GM21360 (cell line): ENCODE results near the gene KRT15.

ENCODE experiments used
- ATAC-seq: cut with Tn5 transposase; IDR thresholded peaks from one replicate; pipeline ENCODE4 v1.9.1; 2021; ENCODE audit warnings: mild to moderate bottlenecking, moderate library complexity; ENCODE audit not compliant: unreplicated experiment

The KRT15 gene

DNA sequence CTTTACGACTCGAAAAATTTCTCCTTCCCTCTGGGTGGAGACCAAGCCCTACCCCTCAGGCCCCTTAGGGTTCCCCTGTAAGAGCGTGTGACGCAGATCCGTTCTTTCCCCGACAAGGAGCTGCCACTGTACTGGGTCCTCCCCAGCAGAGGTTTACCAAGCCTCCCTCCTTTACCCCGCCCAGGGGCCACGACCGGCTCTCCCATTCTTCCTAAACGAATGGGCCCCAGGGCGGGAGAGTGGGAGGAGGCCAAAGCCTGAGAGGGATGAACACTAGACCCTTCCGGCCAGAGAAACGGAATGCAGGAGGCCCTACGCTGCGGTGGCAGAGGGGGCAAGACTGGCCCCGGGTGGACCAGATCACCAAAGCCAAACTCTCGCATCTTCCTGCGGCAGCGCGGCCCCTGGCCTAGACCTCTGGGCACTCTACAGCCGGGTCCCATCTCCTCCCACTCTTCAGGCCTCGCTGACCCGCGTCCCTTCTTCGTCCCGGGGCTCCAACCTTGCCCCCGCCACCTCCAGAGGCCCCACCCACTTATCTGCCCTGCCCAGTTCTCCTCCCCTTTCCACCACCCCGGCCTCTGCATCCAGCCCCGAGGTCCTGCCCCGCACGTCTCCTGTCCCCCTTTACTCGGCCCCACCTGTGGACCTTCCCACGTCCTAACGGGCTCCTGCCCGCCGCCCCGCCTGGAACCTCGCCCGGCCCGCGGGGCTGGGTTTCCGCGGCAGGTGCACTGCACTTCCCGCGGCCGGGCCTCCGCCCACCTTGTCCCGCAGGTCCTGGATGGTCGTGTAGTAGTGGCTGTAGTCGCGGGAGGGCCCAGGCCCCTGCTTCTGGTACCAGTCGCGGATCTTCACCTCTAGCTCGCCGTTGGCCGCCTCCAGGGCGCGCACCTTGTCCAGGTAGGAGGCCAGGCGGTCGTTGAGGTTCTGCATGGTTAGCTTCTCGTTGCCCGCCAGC is 8.7 kb upstream of the KRT15 start:
- ATAC-seq = no peak

DNA sequence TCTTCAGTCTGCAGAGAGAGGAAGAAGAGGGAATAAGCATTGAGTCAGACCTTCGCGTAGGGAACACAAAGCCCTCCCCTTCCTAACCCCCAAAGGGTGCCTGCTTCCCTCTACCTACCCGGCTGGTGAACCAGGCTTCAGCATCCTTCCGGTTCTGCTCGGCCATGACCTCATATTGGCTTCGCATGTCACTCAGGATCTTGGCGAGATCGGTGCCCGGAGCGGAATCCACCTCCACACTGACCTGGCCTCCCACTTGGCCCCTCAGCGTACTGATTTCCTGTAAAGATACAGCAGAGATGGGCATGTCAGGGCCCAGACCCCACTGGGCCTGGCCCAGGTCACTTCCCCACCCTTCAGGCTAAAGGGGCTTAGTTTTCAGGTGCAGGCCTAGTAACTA is 5.6 kb upstream of the KRT15 start:
- ATAC-seq = no peak

DNA sequence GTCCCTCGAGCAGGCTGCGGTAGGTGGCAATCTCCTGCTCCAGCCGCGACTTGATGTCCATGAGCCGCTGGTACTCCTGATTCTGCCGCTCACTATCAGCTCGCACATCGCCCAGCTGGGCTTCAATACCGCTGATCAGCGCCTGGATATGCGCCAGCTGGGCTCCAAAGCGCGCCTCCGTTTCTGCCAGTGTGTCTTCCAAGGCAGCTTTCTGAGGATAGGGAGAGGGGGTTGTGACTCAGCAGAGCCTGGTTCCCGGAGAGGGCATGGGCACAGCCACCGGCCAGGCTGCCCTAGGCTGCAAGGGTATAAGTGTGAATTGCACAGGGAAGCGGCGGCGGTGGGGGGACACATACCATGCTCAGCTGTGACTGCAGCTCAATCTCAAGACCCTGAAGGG is 5.1 kb upstream of the KRT15 start:
- ATAC-seq = no peak

GRCh38 chr17:41523225-41523593 is 4.5 kb upstream of the KRT15 start:
- no peak for ATAC-seq

DNA sequence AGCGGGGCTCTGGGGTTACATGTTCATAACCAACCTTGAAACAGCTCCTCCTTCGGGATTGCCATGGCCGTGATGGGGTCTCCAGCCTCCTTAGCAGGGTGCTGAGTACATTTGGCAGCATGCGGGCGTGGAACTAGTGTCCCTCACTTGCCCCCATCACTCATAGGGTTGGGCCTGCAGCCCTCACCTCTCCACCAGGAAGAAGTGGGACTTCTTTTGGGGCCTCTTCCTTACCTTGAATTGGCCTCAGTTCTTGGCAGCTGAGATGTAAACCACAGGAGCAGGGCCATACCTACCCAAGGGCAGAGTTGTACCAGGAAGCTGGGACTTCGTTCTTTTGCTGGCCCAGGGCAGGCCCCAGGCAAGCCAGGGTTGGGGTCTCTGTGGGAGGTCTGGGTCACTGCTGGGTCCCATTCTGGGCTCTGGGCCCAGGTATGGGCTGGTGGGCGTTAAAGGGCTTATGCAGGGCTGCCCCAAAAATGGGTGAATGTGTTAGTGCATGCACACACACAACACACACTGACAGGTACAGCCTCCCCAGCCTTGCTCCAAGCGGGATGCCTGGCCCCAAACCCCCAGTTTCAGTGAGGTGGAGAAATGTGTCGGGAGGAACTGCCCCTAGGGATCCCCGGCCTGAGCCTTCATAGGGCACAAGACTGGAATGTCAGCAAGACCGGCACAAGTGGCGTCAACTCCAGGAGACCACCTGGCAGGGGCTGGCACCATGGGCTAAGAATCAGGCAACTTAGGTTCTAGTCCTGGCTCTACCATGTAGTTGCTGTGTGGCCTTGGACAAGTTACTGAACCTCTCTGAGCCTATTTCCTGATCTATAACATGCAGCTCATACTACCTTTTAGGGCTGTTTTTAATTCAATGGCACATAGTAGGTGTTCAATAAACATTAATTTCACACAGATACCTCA is 3.9 kb upstream of the KRT15 start:
- ATAC-seq = no peak

- no peak for ATAC-seq
These were observed 3.0 kb upstream of the KRT15 start for GRCh38 chr17:41521574-41522261.

DNA sequence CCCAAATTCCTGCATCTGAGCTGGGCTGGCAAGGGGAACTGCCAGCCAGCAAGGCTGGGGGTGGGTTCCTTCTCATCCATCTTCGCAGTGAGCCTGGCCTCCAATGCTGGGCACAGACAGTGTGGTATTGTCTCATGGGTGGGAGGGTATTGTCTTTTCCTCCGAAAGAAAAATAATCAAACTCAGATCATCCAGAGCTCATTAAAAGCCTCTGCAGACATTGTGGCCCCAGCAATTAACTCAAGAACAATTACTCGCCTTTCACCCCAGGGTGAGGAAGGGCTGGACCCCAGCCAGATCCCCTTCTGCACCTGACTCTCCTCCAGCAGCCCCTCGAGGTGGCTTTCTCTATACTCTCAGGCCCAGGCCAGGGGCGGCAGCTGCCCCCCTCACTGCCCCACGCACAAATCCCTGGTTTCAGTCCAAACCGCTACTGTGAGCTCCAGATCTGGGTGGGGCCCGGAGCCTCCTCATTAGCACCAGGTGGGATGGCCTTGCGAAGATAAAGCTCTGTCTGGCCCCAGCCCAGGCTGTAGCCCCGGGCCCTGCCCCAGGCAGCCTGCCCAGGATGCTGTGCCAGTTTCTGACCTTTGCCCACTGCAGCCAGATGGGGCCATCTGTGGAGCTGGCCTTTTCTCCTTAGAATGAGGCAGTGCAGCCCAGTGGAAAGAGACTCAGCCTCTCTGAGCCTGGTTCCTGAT is 2.3 kb upstream of the KRT15 start:
- ATAC-seq = no peak

- ATAC-seq = no peak
These were observed 973 bp upstream of the KRT15 start for GRCh38 chr17:41519501-41520224.

DNA sequence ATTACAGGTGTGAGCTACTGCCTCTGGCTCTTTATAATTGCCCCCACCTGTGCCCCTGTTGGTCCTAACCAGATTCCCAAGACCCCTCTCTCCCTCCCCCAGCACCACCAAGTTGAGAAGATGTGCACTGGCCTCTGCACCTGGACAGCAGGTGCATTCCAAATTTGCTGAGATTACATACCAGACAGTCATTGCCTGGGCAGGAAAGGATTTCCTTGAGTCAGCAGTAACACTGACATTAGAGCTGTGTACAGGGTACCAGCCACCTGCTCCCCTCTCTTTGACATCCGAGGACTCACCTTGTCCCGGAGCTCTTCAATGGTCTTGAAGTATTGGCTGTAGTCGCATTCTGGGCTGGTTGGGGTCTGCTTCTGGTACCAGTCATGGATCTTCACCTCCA is 659 bp downstream of the KRT15 start:
- ATAC-seq = no peak

DNA sequence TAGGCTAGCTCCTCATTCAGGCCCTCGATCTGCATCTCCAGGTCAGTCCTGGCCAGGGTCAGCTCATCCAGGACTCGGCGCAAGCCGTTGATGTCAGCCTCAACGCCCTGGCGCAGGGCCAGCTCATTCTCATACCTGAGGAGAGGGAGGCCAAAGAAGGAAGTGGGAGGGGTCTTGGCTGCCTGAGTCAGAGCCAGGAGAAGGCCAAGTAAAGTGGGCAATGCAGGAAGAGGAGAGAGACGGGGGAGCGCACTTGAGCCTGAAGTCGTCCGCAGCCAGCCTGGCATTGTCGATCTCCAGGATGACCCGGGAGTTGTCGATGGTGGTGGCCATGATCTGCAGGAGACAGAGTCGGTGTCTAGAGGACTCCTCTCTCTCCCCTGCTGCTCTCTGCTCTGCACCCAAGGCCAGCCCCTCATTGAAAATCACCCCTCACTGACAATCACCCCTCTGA is 1.8 kb downstream of the KRT15 start:
- no peak for ATAC-seq

DNA sequence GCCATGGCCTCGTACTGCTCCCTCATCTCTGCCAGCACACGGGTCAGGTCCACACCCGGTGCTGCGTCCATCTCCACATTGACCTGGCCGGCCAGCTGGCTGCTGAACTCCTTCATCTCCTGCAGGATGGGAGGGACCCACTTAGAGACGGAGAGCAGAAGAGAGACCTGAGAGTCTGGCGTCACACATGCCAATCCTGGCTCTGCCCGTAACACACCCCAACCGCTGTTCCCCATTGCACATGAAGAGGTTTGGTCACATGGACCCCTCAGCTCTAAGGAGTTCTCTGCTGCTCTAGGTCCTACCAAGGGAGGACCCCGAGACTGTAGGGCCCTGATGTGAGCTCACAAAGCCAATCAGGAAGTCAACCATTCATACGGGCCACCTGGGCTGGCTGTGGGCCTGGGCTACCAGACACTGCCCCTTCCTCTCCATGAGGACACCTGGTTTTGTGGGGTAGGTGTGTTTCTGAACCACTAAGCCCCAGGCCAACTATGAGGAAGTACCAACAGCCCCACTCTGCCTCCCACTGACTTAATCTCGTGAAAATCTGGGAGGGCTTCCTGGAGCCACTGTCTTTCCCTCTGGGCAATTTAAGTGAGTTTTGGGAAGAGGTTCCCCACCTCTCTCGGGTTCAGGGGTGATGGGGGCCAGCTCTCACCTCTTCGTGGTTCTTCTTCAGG is 2.4 kb downstream of the KRT15 start:
- no peak for ATAC-seq

GRCh38 chr17:41513168-41513547 is 5.5 kb downstream of the KRT15 start:
- no peak for ATAC-seq

DNA sequence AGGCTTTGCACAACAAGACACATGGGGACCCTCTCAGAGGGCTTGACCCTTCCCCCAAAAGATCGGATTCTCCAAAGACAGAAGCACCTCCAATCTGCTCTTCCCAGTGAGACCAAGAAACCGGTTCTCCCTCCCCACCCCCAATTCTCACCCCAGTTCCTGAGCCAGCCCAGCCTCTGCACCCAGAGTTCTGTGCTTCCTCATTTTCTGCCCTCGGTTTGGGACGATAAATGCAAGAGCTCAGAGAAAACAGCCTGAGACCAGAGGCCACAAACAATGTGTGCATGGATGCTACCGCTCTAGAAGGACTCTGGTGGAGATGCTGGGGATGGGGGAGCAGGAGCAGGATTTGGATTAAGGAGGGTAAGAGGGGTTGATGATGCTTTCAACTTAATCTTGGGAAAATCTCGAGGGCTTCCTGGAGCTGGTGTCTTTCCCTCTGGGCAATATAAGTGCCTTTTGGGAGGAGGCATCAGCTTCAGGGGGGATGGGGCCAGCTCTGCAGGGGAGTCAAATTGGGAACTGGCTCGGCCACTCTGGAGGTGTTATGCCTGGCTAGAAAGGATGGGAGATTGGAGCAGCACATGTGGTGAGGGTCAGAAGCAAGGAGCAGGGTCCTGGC is 6.0 kb downstream of the KRT15 start:
- no peak for ATAC-seq

DNA sequence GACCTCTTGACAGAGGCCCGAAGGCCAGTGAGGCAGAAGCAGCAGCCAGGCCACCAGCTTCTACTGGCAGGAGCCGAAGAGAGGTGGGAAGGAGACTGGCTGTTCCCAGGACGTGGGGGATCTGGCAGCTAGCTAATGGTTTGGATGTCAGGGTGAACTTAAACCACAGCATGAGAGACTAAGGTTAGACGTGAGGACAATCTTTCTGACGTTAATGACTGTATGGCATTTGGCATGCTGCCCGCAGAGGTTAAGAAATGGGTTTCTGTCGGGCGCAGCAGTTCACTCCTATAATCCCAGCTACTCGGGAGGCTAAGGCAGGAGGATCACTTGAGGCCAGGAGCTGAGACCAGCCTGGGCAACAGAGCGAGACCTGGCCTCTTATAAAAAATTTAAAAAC is 7.0 kb downstream of the KRT15 start:
- ATAC-seq = no peak

- no peak for ATAC-seq
These were observed 7.6 kb downstream of the KRT15 start for GRCh38 chr17:41511116-41511515.

DNA sequence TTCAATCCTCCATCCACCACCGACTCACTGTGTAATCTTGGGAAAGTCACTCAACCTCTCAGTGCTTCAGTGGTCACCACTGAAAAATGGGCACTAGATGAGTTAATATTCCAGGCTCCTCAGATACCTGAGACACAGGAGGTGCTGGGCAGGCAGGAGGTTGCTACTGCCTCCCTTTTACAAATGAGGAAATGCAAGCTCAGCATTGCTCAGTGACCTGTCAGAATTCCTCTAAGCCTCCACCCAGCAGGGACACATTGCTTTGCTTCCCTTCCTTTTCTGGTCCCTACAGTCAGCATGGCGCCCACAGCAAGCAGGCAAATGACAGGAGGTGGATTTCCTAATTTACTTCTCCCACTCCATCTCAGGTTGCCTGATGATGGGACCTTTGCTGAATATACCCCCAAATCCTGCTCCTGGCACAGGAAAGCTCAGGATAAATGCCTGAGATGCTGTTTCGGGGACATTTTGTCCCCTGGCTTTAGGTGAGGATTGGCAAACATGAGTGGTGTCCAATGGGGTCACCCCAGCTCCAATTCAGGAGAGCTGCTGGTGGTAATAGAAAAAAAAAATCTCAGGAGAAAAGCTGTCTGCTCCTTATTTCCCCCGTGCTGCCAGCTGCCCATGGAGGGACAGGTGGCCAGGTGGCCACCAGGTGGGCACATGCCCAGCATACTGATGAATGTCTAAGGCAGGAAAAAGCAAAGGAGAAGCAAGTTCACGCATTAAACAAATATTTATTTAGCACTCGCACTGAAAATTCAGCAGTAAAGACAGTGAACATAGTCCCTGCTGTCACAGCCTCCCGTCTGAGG is 8.2 kb downstream of the KRT15 start:
- ATAC-seq = no peak

GRCh38 chr17:41507315-41507880 is 11.3 kb downstream of the KRT15 start:
- ATAC-seq = no peak
